Measurements from ENCODE around the gene RAP1GAP.

The RAP1GAP gene

DNA sequence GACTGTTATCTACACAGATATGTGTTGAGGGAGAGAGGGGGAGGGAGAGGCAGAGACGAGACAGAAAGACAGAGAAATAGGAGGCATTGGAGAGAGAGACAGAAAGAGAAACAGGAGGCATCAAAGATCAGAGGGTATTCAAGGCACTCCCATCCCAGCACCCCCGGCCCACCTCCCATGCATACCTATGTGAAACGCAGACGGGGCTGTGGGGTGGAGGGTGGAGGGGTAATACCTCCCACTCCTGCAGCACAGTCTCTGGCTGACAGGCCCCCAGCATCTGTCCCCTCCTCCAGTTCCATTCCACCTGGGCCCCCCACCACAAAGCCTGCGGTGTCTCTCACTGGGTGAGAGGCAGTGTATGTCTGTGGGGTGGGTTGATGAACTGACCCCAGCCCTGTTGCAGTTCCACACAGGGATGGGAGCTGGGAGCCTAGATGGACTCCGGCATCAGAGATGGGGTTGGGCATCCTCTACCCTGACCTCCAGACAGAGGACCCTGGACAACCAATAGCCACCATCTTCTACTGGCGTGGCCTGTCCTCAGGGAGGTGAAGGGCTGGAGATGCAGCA, 49.7 kb downstream of the RAP1GAP start:
- Histone ChIP-seq H3K79me2 (ENCODE audit: low read length) (no peaks in the 10 kb centered on the region), H3K27me3 (replicated peaks; ENCODE audit: insufficient read depth, low read length) (peaks cover 44% of the 10 kb centered on the region), H3K4me3 (ENCODE audit: low read length) (no peak overlapping the region), H3K27ac (ENCODE audit: low read length) (no peak overlapping the region), H3K9me3 (replicated peaks; ENCODE audit: insufficient read depth, low read length) (no peaks in the 10 kb centered on the region), H2AFZ (ENCODE audit: low read length) (no peak overlapping the region), H3K9ac (ENCODE audit: low read length) (no peak overlapping the region), H3K9me2 (replicated peaks; ENCODE audit: insufficient read depth, low read length) (no peaks in the 10 kb centered on the region), H3F3A (ENCODE audit: insufficient read depth, low read length) (no peaks in the 10 kb centered on the region), H4K20me1 (ENCODE audit: insufficient read depth, low read length) (no peaks in the 10 kb centered on the region), H3K4me2 (ENCODE audit: low read depth, low read length) (no peak overlapping the region), H3K4me1 (ENCODE audit: low read length) (peaks cover 11% of the 10 kb centered on the region; the same call in 1 of the 2 replicates), H3K36me3 (replicated peaks; ENCODE audit: insufficient read depth, low read length) (no peaks in the 10 kb centered on the region)
- TF ChIP-seq EZH2phosphoT487 (IDR thresholded peaks at IDR 0.05; ENCODE audit: low read length) (no peak), EZH2 (optimal IDR thresholded peaks at IDR 0.05; ENCODE audit: low read depth, low read length) (no peak)
- TF ChIP-seq, protein P1, sequence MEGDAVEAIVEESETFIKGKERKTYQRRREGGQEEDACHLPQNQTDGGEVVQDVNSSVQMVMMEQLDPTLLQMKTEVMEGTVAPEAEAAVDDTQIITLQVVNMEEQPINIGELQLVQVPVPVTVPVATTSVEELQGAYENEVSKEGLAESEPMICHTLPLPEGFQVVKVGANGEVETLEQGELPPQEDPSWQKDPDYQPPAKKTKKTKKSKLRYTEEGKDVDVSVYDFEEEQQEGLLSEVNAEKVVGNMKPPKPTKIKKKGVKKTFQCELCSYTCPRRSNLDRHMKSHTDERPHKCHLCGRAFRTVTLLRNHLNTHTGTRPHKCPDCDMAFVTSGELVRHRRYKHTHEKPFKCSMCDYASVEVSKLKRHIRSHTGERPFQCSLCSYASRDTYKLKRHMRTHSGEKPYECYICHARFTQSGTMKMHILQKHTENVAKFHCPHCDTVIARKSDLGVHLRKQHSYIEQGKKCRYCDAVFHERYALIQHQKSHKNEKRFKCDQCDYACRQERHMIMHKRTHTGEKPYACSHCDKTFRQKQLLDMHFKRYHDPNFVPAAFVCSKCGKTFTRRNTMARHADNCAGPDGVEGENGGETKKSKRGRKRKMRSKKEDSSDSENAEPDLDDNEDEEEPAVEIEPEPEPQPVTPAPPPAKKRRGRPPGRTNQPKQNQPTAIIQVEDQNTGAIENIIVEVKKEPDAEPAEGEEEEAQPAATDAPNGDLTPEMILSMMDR (IDR thresholded peaks at IDR 0.05; ENCODE audit: low read length): no peak
- DNase-seq: no peak

DNA sequence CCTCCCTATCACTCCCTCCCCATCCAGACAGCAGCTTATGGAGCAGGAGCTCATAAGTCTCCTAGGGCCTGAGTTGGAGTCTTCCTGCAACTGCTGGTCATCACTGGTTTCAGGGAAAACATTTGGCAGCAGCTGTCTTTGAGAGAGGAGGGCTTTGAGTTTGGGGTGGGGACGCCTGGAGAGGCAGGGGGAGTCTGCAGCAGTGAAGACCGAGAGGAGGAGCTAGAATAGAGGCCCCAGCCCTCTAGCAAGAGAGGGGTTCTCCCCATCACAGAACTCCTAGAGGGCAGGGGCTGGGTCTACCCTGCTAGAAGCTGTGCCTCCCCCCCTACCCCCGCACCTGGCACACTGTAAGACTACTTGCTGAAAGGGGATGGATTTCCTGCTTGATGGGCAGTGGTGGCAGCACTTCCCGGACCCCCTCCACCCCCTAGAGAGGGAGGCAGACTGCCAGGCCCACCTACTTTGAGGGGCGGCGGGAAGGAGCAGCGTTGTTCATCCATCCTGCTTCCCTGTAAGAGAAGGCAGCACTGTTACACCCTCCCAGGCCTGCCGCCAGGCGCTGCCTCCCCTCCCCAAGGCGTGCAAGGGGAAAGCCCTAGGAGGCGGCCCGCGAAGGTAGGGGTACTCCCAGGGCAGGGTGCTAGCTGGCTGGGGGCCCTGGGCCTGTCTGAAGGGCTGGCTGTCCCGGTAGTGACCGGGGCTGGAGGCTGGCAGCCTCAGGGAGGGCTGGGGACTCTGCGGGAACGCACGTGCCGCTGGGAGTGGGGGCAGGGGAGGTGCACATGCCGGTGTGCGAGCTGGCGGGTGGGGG, 50.4 kb downstream of the RAP1GAP start:
- H3K27me3 ChIP-seq (replicated peaks; ENCODE audit: insufficient read depth, low read length): peaks cover 42% of the 10 kb centered on the region
- no peaks in the 10 kb centered on the region for H3K9me2 ChIP-seq (replicated peaks; ENCODE audit: insufficient read depth, low read length)
- TF ChIP-seq EZH2 (optimal IDR thresholded peaks at IDR 0.05; ENCODE audit: low read depth, low read length) (no peak), EZH2phosphoT487 (IDR thresholded peaks at IDR 0.05; ENCODE audit: low read length) (no peak)
- TF ChIP-seq, protein P1 (IDR thresholded peaks at IDR 0.05; ENCODE audit: low read length): no peak
- no peak overlapping the region for H2AFZ ChIP-seq (ENCODE audit: low read length)
- no peak overlapping the region for H3K4me2 ChIP-seq (ENCODE audit: low read depth, low read length)
- no peak overlapping the region for H3K4me3 ChIP-seq (ENCODE audit: low read length)
- no peak overlapping the region for H3K9ac ChIP-seq (ENCODE audit: low read length)
- H3K27ac ChIP-seq (ENCODE audit: low read length): no peak overlapping the region
- H3K4me1 ChIP-seq (ENCODE audit: low read length): peaks cover 17% of the 10 kb centered on the region
- H3K36me3 ChIP-seq (replicated peaks; ENCODE audit: insufficient read depth, low read length): no peaks in the 10 kb centered on the region
- H4K20me1 ChIP-seq (ENCODE audit: insufficient read depth, low read length): no peaks in the 10 kb centered on the region
- no peak for DNase-seq
- H3K79me2 ChIP-seq (ENCODE audit: low read length): no peaks in the 10 kb centered on the region
- no peaks in the 10 kb centered on the region for H3K9me3 ChIP-seq (replicated peaks; ENCODE audit: insufficient read depth, low read length)
- no peaks in the 10 kb centered on the region for H3F3A ChIP-seq (ENCODE audit: insufficient read depth, low read length)

DNA sequence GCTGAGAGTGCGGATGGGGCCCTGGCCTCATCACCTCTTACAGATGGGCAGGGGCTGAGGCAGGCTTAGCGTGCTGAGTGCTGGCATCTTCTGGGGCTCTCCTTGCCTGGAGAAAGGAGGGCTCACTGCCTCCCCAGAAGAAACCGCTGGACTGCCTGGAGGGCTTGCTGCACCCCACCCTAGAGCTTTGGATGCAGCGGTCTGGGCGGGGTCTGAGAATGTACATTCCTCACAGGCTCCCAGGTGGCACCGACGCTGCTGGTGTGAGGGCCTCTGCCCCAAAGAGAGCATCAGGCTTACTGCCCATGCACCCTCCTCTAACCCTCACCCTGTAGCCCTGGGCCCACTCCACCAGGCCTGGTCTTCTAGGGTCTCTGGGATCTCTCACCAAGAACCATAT, 51.1 kb downstream of the RAP1GAP start:
- Histone ChIP-seq H4K20me1 (ENCODE audit: insufficient read depth, low read length) (no peaks in the 10 kb centered on the region), H3F3A (ENCODE audit: insufficient read depth, low read length) (no peaks in the 10 kb centered on the region), H2AFZ (ENCODE audit: low read length) (no peak overlapping the region)

More for the DNA sequence above, 51.1 kb downstream of the RAP1GAP start:
- H3K9me2 ChIP-seq (replicated peaks; ENCODE audit: insufficient read depth, low read length): no peaks in the 10 kb centered on the region
- no peak overlapping the region for H3K27ac ChIP-seq (ENCODE audit: low read length)
- no peak overlapping the region for H3K4me3 ChIP-seq (ENCODE audit: low read length)
- H3K4me1 ChIP-seq (ENCODE audit: low read length): peaks cover 17% of the 10 kb centered on the region
- no peaks in the 10 kb centered on the region for H3K36me3 ChIP-seq (replicated peaks; ENCODE audit: insufficient read depth, low read length)
- no peak overlapping the region for H3K9ac ChIP-seq (ENCODE audit: low read length)
- no peaks in the 10 kb centered on the region for H3K79me2 ChIP-seq (ENCODE audit: low read length)
- H3K4me2 ChIP-seq (ENCODE audit: low read depth, low read length): no peak overlapping the region
- DNase-seq: no peak
- H3K27me3 ChIP-seq (replicated peaks; ENCODE audit: insufficient read depth, low read length): peaks cover 47% of the 10 kb centered on the region
- no peak for TF ChIP-seq EZH2 (optimal IDR thresholded peaks at IDR 0.05; ENCODE audit: low read depth, low read length)
- no peaks in the 10 kb centered on the region for H3K9me3 ChIP-seq (replicated peaks; ENCODE audit: insufficient read depth, low read length)

Measured in MM.1S (cell line).